Measurements from ENCODE around the gene PVALEF.

- TF ChIP-seq, protein P1, sequence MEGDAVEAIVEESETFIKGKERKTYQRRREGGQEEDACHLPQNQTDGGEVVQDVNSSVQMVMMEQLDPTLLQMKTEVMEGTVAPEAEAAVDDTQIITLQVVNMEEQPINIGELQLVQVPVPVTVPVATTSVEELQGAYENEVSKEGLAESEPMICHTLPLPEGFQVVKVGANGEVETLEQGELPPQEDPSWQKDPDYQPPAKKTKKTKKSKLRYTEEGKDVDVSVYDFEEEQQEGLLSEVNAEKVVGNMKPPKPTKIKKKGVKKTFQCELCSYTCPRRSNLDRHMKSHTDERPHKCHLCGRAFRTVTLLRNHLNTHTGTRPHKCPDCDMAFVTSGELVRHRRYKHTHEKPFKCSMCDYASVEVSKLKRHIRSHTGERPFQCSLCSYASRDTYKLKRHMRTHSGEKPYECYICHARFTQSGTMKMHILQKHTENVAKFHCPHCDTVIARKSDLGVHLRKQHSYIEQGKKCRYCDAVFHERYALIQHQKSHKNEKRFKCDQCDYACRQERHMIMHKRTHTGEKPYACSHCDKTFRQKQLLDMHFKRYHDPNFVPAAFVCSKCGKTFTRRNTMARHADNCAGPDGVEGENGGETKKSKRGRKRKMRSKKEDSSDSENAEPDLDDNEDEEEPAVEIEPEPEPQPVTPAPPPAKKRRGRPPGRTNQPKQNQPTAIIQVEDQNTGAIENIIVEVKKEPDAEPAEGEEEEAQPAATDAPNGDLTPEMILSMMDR (IDR thresholded peaks at IDR 0.05), result no peak
- no peak for TF ChIP-seq POLR2A (IDR thresholded peaks at IDR 0.05)
Measured at GRCh38 chr17:81132197-81132540, 33.1 kb upstream of the PVALEF start.
